PFSK-1 (cell line): ENCODE measurements around the gene TYRP1.

Source experiments
- FOXP2 ChIP-seq: optimal IDR thresholded peaks from 2 replicates; pipeline ENCODE3; 2011; ENCODE audit warnings: borderline replicate concordance, control low read depth, inconsistent platforms; ENCODE audit not compliant: insufficient read depth; ENCODE audit errors: extremely low read length, extremely low read depth
- POLR2AphosphoS5 ChIP-seq: IDR thresholded peaks from 2 replicates; pipeline ENCODE4 v1.6.1; 2012; ENCODE audit warnings: low read depth, mild to moderate bottlenecking, control low read depth, low read length, moderate library complexity
- SIN3A ChIP-seq: IDR thresholded peaks from 2 replicates; pipeline ENCODE4 v1.6.1; 2012; ENCODE audit warnings: mild to moderate bottlenecking, low read length, moderate library complexity, borderline replicate concordance; ENCODE audit not compliant: insufficient read depth
- TAF1 ChIP-seq: IDR thresholded peaks from 2 replicates; pipeline ENCODE4 v1.6.1; 2012; ENCODE audit warnings: low read length, control low read depth, borderline replicate concordance; ENCODE audit not compliant: insufficient read depth

DNA sequence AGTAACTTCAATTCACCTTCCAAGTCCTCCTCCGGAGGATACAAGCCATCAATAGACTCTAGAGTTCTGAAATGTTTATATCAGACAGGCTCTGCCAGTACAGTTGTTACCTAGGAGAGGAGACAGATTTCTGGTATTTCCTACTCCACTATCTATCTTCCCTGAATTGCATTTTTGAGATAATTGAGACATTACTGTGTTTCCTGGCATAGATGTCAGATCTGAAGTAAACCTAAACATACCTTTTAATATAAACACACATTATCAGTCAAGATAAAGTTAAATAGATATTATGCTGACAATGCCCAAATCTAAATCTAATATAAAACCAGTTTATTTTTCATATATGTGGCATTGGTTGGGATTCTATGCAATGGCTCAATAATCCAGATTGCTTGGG, 8.2 kb upstream of the TYRP1 start:
- TF ChIP-seq TAF1 (no peak), FOXP2 (no peak), SIN3A (no peak), POLR2AphosphoS5 (no peak)
